HepG2 (cell line): ENCODE measurements around the gene BLCAP. TPM values are rescaled to one million over a fixed set of nuclear protein-coding genes. Genes with fewer than 3 reads are reported as not detected.

Experiments
- GPN1 ChIP-seq: sonication (generic); formaldehyde crosslinking; IDR thresholded peaks from 2 replicates; pipeline ENCODE4 v1.5.1; 2020; ENCODE audit warnings: missing genetic modification reagents, borderline replicate concordance
- GZF1 ChIP-seq: sonication (generic); formaldehyde crosslinking; IDR thresholded peaks from 2 replicates; pipeline ENCODE4 v1.5.1; 2020; ENCODE audit warnings: mild to moderate bottlenecking, missing genetic modification reagents
- HBP1 ChIP-seq: IDR thresholded peaks from 2 replicates; pipeline ENCODE4 v1.6.1; 2016; ENCODE audit warnings: low read depth, control low read depth
- HCFC1 ChIP-seq: fragments of 150-350 bp; IDR thresholded peaks from 2 replicates; pipeline ENCODE4 v1.6.1; 2014; ENCODE audit warnings: low read depth, low read length
- HES4 ChIP-seq: sonication (generic); formaldehyde crosslinking; IDR thresholded peaks from 2 replicates; pipeline ENCODE4 v1.9.0; 2021; ENCODE audit warnings: mild to moderate bottlenecking, missing genetic modification reagents, borderline replicate concordance
- HMG20A ChIP-seq: IDR thresholded peaks from 2 replicates; pipeline ENCODE4 v1.6.1; 2016; ENCODE audit warnings: borderline replicate concordance
- MAF1 ChIP-seq: sonication (generic); formaldehyde crosslinking; IDR thresholded peaks from 2 replicates; pipeline ENCODE4 v1.5.0; 2020; ENCODE audit warnings: missing genetic modification reagents, borderline replicate concordance
- NFE2L2 ChIP-seq: fragments of 150-350 bp; IDR thresholded peaks from 2 replicates; pipeline ENCODE4 v1.6.1; 2014; ENCODE audit warnings: low read length
- NFYC ChIP-seq: IDR thresholded peaks from 2 replicates; pipeline ENCODE4 v1.6.1; 2016; ENCODE audit warnings: missing genetic modification reagents, missing compliant biosample characterization
- RBM39 ChIP-seq: fragments of 200-400 bp; formaldehyde crosslinking; IDR thresholded peaks from one replicate; pipeline ENCODE4 v1.6.1; 2018; ENCODE audit warnings: antibody characterized with exemption, mild to moderate bottlenecking, low read depth, low read length; ENCODE audit not compliant: poor library complexity, severe bottlenecking
- RFX5 ChIP-seq: IDR thresholded peaks from 2 replicates; pipeline ENCODE4 v1.6.1; 2011; ENCODE audit warnings: low read depth, low read length, improper control_type of control experiment
- USF2 ChIP-seq, 2 experiments: sonication (generic) in 1 of 2; formaldehyde crosslinking in 1 of 2; IDR thresholded peaks; 2 replicates each; pipeline versions ENCODE4 v1.5.1 to v1.6.1; 2011 to 2020; ENCODE audit warnings: borderline replicate concordance in 1 of 2, low read depth in 1 of 2, low read length in 1 of 2, mild to moderate bottlenecking in 1 of 2, missing genetic modification reagents in 1 of 2, moderate library complexity in 1 of 2
- ZNF503 ChIP-seq: sonication (generic); formaldehyde crosslinking; IDR thresholded peaks from 2 replicates; pipeline ENCODE4 v1.4.0; 2020; ENCODE audit warnings: missing genetic modification reagents
- ZNF513 ChIP-seq: sonication (generic); formaldehyde crosslinking; conservative IDR thresholded peaks from 2 replicates; pipeline ENCODE4 v1.5.0; 2020; ENCODE audit warnings: missing genetic modification reagents
- ZNF704 ChIP-seq: sonication (generic); formaldehyde crosslinking; IDR thresholded peaks from 2 replicates; pipeline ENCODE4 v1.8.1; 2023; ENCODE audit warnings: mild to moderate bottlenecking, inconsistent platforms, moderate library complexity, missing genetic modification reagents, borderline replicate concordance
- ZNF746 ChIP-seq: sonication (generic); formaldehyde crosslinking; IDR thresholded peaks from 2 replicates; pipeline ENCODE4 v1.8.0; 2022; ENCODE audit warnings: mild to moderate bottlenecking, missing genetic modification reagents
- ZNF770 ChIP-seq: sonication (generic); formaldehyde crosslinking; IDR thresholded peaks from 2 replicates; pipeline ENCODE4 v1.5.0; 2020; ENCODE audit warnings: mild to moderate bottlenecking, missing genetic modification reagents
- ZNF83 ChIP-seq: sonication (generic); formaldehyde crosslinking; IDR thresholded peaks from 2 replicates; pipeline ENCODE4 v1.4.0; 2020; ENCODE audit warnings: missing genetic modification reagents, mild to moderate bottlenecking, borderline replicate concordance
- polyA plus RNA-seq, 8 experiments: library from polyadenylated mRNA; depleted of rRNA in 3 of 8; stranded (reverse) in 7 of 8; unstranded in 1 of 8; fragments of >200 nt; fragmentation: Illumina TruSeq in 4 of 8; extraction: Trizol in 4 of 8; gene quantifications; 2 replicates each; pipeline versions ENCODE4 v1.2.1 to v1.2.3, GENCODE V29; 2011 to 2016; ENCODE audit warnings: low read depth in 4 of 8, missing spikeins in 1 of 8, mixed read lengths in 1 of 8; ENCODE audit not compliant: insufficient read depth in 1 of 8
- total RNA-seq, 5 experiments: library from RNA; depleted of rRNA; stranded (reverse); fragments of >200 nt; fragmentation: Illumina TruSeq; extraction: Trizol; gene quantifications; 2 replicates each; pipeline ENCODE4 v1.2.3, GENCODE V29; 2016; ENCODE audit warnings: low read depth in 1 of 5

The BLCAP gene
- total and polyA plus RNA-seq, 2 of the 13 experiments (the other 11 are each of a cell fraction or from before 2014, with no cell fraction given): 52.4 to 86.8 TPM

DNA sequence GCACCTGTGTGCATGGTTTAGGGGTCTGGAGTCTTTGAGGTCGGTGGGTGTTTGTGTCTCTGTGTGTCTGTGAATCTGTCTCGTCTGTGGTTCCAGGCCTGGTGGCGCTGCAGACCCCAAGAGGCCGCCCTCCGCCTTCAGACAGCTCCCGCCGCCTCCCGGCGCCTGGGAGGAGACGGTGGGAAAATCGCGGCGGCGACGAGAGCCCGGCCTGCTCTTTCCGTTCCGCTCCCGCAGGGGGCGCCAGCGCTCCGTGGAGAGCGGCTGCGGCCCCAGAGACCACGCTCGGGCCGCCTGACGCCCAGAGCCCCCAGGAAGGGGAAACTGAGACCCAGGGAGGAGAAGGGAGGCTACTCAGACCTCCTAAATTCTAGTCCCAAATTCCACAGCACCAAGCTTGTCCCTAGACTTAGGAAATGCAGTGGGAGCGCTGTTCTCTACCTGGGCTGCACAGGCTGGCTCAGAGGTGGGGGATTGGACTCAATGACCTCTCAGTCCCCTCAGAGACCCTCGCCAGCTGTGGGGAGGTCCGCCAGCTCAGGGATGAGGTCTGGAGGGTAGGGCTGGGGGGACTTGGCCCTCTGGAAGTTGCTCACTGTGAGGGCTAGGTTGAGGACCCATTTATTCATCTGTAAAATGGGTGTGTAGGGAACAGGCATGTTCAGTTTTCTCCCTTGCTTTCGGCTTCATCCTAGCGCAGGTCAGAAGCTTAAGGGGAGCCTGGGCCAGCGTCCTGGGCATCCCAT lies 36.9 kb upstream of the BLCAP start (continued):
- peak; percentile 47; the same call in 1 of the 2 replicates for TF ChIP-seq ZNF83 (CRISPR knock-in tag)
- no peak for TF ChIP-seq USF2 (IDR thresholded peaks at IDR 0.05; ENCODE audit: low read depth, low read length)
- TF ChIP-seq USF2 (CRISPR knock-in tag; IDR thresholded peaks at IDR 0.05; ENCODE audit: borderline replicate concordance): no peak
- no peak for TF ChIP-seq HMG20A
- TF ChIP-seq ZNF513 (CRISPR knock-in tag): no peak
- no peak for TF ChIP-seq ZNF746 (CRISPR knock-in tag)
- no peak for TF ChIP-seq HCFC1
- peak; percentile 60 for TF ChIP-seq RBM39
- no peak; the same call in 1 of the 2 replicates for TF ChIP-seq HES4 (CRISPR knock-in tag)
- no peak for TF ChIP-seq NFYC (CRISPR knock-in tag)
- TF ChIP-seq ZNF503: no peak
- TF ChIP-seq ZNF770 (CRISPR knock-in tag): no peak
- TF ChIP-seq RFX5: no peak
- TF ChIP-seq GZF1 (CRISPR knock-in tag): no peak
- no peak for TF ChIP-seq GPN1 (CRISPR knock-in tag)
- TF ChIP-seq NFE2L2: no peak
- TF ChIP-seq ZNF704 (CRISPR knock-in tag): 0 out of 2 replicates have a peak, but pooled peaks have one; percentile 52
- no peak for TF ChIP-seq HBP1 (CRISPR knock-in tag)
- 0 out of 2 replicates have a peak, but pooled peaks have one; percentile 12 for TF ChIP-seq MAF1 (CRISPR knock-in tag)
